ENCODE results near the gene TNC.
A peak's percentile ranks its signal among the peaks of the same experiment; 100 is the strongest.

TNC gene

GRCh38 chr9:115117999-115118878 lies at the start of gene TNC:
TSS of gene TNC (minus strand) at chr9:115118157. CDS start at chr9:115091018, 27,139 bp downstream.
- DNase-seq, result peak in 37 of 56 donors; percentile 2 to 76 (median 27)

DNA sequence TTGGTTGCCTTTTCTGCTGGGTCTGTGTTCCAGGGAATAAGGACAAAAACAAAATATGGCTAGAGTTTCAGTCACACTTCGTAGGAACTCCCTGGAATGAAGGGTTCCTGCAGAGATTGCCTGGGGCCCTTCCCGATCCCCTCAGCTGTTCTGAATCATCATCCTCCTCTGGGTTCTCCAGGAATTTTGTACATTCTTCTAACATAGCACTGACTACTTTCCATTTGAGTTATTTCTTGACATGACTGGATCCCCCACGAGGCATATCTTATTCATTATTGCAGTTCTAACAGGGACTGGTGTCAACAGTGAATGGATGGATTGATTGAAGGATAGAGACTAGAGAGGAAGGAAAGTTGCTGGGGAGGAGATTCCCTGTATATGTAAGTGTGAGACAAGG lies 49.2 kb upstream of the TNC start:
- DNase-seq, result no peak

DNA sequence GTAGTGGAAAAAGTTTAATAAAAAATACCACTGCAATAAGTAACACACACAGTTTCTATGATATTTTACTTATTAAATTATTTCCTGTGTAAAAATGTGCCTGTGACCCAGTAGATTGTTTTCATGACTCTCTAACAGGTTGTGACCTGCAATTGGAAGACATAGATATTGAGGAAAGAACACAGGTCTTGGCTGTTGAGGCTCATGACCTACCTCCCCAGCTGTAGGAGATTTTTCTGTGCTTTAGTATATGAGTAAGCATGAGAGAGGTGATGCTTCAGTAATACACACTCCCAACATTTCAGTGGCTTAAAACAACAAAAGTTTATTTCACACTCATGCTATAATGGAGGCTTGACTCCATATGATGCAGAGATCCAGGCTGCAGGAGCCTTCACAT lies 47.3 kb upstream of the TNC start:
- no peak for DNase-seq

- DNase-seq, result peak in 53 of 56 donors; percentile 4 to 96 (median 52)
Observed at GRCh38 chr9:115164511-115164974, 46.6 kb upstream of the TNC start.

DNA sequence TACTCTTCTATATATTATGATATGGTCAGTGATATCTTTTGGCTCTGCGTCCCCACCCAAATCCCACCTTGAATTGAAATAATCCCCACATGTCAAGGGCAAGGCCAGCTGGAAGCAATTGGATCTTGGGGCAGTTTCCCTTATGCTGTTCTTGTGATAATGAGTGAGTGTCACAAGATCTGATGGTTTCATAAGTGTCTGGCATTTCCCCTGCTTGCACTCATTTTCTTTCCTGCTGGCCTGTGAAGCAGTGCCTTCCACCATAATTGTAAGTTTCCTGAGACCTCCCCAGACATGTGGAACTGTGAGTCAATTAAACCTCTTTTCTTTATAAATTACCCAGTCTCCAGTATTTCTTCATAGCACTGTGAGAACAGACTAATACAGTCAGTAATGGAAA lies 45.0 kb upstream of the TNC start:
- no peak for DNase-seq

- DNase-seq, result no peak
Observed at GRCh38 chr9:115161446-115161845, 43.5 kb upstream of the TNC start.

- DNase-seq, result no peak
Observed at GRCh38 chr9:115158661-115159481, 40.9 kb upstream of the TNC start.

GRCh38 chr9:115157245-115157674 lies 39.3 kb upstream of the TNC start:
- peak in 2 of 56 donors; percentile 2 to 22 for DNase-seq

DNA sequence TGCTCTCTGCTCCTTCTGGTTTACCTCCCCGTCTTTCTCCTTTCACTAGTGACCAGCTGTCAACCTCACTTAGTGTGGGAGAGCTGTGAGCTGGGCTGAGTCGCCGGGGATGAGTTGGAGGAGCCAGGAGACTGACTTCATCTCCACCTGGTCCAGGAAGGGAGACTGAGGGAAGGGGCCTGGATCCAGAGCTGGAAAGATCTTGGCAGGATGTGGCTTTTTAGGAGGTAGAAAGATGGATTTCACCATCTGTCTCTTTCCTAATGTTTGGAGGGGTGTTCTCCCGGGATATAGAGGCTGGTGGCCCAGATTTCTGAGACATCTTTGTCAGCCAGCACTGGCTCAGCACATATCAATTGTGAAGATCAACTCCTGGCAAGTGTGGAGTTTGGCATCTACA lies 37.1 kb upstream of the TNC start:
- DNase-seq, result no peak

DNA sequence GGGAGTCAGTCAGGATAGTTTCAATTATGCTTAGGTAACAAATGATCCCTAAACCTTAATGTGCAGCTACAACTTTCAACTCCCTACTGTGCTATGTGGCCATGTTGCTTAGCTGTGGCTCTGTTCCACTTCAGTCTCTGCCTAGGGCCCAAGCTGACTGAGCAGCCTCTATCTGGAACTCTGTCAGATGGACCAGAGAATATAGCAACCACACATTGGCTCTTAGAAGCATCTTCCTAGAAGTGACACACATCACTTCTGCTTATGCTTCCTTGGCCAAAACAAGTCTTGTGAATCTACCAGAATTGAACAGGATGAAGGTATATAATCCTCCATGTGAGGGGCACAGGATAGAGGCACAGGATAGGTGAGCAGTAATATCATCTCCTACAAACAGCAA lies 36.7 kb upstream of the TNC start:
- DNase-seq, result no peak

- no peak for DNase-seq
Observed at GRCh38 chr9:115152281-115152820, 34.4 kb upstream of the TNC start.

DNA sequence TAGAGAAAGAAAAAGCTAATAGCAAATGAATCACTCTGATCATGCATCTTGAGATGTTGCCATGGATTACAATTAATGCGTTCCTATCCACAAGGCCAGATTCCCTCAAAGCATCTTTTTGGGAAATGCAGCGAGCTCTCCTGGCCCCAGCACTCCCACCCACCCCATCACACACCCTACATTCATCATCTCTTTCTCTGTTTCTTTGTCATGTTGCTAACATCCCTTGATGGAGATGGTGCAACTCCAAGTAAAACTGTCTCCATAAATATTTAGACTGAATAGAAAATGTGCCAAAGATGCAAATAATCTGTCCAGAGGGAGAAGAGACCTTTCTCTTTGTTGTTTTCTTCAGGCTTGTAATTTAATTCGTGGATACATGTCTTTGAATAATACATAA lies 30.8 kb upstream of the TNC start:
- no peak for DNase-seq

- DNase-seq, result no peak
Observed at GRCh38 chr9:115146581-115147021, 28.6 kb upstream of the TNC start.

DNA sequence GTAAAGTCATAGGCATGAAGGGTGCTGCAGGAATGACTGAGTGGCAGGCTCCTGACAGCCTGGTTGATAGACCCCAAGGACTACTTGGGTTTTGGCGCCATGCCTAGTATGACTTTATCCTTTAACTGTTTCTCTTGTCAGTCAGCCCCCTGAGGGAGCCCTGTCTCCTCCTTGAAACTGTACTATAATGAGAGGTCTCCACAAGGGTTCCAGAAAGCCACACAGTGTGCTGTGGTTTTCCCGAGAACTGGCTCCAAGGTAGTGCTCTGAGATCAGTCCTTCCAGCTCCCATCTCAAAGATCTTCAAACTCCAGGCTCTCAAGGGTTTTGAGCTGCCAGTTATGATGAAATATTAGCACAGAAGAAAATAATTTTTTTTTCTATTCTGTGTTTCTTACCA lies 26.7 kb upstream of the TNC start:
- DNase-seq, result no peak

- no peak for DNase-seq
Observed at GRCh38 chr9:115143689-115144088, 25.7 kb upstream of the TNC start.

DNA sequence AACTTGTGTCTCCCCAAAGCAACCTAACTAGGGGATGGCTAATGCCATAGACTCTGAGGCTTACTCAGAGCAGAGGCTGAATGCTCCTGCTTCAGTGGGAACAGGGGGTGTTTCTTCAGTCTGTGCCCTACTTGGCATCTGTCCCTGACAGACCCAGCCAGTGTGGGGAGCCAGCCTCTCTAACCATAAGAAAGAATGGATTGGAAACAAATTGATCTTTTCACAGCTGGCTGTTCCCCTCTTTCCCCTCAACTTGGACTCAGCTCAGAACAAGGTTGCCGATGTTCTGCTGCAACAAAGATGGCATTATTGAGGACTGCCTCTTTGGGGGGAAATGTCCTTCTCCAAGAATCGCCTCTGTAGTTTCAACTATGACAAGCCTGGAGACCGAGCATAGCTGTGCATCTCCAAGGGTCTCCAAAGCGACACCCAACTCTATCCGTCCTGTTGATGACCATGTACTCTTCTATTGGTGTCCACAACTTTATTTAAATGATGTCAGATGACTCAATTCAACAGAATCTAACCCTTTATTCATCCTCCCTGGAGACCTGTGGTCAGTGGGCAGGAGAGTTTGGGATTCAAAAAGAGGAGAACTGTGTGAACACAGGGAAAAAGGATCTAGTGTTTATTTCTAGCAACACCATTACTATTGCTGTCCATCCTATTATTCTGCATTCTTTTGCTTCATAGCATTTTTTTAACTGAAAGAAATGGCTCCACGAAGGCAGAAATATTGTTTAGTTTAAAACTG lies 24.7 kb upstream of the TNC start:
- peak in 47 of 56 donors; percentile 1 to 78 (median 43) for DNase-seq

GRCh38 chr9:115142090-115142489 lies 24.1 kb upstream of the TNC start:
- no peak for DNase-seq

DNA sequence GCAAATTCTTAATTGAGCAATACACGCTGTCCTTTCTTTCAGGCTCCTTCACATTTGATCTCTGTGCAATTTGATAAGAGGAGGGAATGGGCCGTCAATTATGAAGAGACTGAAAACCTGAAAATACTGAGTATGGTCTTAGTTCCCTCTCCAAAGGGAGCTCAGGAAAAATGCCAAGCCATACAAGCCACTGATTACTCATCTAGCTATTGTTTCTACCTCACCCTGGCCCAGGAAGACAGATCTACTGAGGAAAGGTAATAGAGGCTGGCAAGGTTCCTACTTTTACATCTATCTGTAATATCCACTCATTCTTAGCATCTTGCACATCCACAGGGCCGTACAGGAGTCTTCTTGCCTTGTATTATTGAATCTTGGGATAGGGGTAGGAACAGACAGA lies 23.7 kb upstream of the TNC start:
- DNase-seq, result no peak

DNA sequence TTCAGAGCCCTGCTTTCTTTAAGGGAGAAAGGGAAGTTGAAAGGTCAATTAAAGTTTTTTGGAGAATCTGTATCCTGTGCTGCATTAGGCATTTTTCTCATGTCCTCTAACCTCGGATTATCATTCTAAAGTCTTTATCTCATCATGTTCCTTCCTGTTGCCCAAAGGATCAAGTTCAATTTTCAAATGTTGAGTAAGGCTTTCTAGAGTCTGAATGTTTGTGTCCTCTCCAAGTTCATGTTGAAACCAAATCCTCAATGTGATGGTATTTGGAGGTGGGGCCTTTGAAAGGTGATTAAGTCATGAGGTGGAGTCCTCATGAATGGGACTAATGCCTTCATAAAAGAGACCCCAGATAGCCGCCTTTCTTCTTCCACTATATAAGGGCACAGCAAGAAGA lies 20.2 kb upstream of the TNC start:
- no peak for DNase-seq

DNA sequence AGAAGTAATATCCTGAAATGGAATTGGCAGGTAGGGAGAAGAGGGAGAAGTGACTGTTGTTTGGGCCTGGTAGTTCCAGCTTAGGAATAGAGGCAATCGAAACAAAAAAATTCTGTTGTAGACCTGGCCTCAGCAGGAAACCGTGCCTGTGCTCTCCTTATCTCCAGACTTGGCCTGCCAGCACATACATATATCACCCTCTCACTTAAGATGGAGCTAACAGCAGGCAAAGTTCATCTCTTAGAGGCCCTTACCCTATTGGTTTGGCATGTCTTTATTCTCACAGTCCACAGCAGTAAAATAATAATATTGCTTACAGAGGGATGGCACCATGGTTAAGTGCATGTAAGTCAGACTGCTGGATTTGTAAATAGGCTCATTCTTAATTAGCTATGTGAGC lies 19.6 kb upstream of the TNC start:
- DNase-seq, result no peak

All from nucleus accumbens (tissue), 56 donors.